ENCODE data around the gene NLRC4.
"Not testable (repeated sequence)": the region's sequence is repeated elsewhere in the genome, so short reads cannot be mapped to it uniquely, and the experiment has no call there.

Gene NLRC4

GRCh38 chr2:32264422-32265105, at the start of gene NLRC4:
NLRC4 (minus strand) TSS chr2:32264886; CDS start chr2:32256775, 8,111 bp downstream.
- in situ Hi-C loops (cut with MboI; ENCODE audit: low sequenced_read_pairs): no loop called here

GRCh38 chr2:32310577-32310976, 45.9 kb upstream of the NLRC4 start:
- in situ Hi-C loops (cut with MboI; ENCODE audit: low sequenced_read_pairs): no loop called here

- in situ Hi-C loops (cut with MboI; ENCODE audit: low sequenced_read_pairs): not testable (repeated sequence)
Measured at GRCh38 chr2:32293966-32294562, 29.4 kb upstream of the NLRC4 start.

GRCh38 chr2:32293493-32293892, 28.8 kb upstream of the NLRC4 start:
- in situ Hi-C loops (cut with MboI; ENCODE audit: low sequenced_read_pairs): not testable (repeated sequence)

- in situ Hi-C loops (cut with MboI; ENCODE audit: low sequenced_read_pairs): no loop called here
Measured at GRCh38 chr2:32291746-32292145, 27.1 kb upstream of the NLRC4 start.

GRCh38 chr2:32290000-32290339, 25.3 kb upstream of the NLRC4 start:
- in situ Hi-C loops (cut with MboI; ENCODE audit: low sequenced_read_pairs): no loop called here

GRCh38 chr2:32289165-32289999, 24.7 kb upstream of the NLRC4 start:
- in situ Hi-C loops (cut with MboI; ENCODE audit: low sequenced_read_pairs): no loop called here

- in situ Hi-C loops (cut with MboI; ENCODE audit: low sequenced_read_pairs): no loop called here
Measured at GRCh38 chr2:32284321-32284720, 19.6 kb upstream of the NLRC4 start.

- in situ Hi-C loops (cut with MboI; ENCODE audit: low sequenced_read_pairs): no loop called here
Measured at GRCh38 chr2:32278478-32278853, 13.8 kb upstream of the NLRC4 start.

- in situ Hi-C loops (cut with MboI; ENCODE audit: low sequenced_read_pairs): no loop called here
Measured at GRCh38 chr2:32277674-32278477, 13.2 kb upstream of the NLRC4 start, which contains the start of gene YIPF4. YIPF4 (plus strand) TSS chr2:32277904; CDS start chr2:32278156, 252 bp downstream.

GRCh38 chr2:32277363-32277673, 12.6 kb upstream of the NLRC4 start:
- in situ Hi-C loops (cut with MboI; ENCODE audit: low sequenced_read_pairs): no loop called here

GRCh38 chr2:32275790-32276189, 11.1 kb upstream of the NLRC4 start:
- in situ Hi-C loops (cut with MboI; ENCODE audit: low sequenced_read_pairs): not testable (repeated sequence)

- in situ Hi-C loops (cut with MboI; ENCODE audit: low sequenced_read_pairs): no loop called here
Measured at GRCh38 chr2:32274289-32274688, 9.6 kb upstream of the NLRC4 start.

GRCh38 chr2:32272279-32272678, 7.6 kb upstream of the NLRC4 start:
- in situ Hi-C loops (cut with MboI; ENCODE audit: low sequenced_read_pairs): no loop called here

- in situ Hi-C loops (cut with MboI; ENCODE audit: low sequenced_read_pairs): no loop called here
Measured at GRCh38 chr2:32271063-32271462, 6.4 kb upstream of the NLRC4 start.

GRCh38 chr2:32262105-32262504, 2.6 kb downstream of the NLRC4 start:
- in situ Hi-C loops (cut with MboI; ENCODE audit: low sequenced_read_pairs): no loop called here

- in situ Hi-C loops (cut with MboI; ENCODE audit: low sequenced_read_pairs): no loop called here
Measured at GRCh38 chr2:32260376-32260775, 4.3 kb downstream of the NLRC4 start.

- in situ Hi-C loops (cut with MboI; ENCODE audit: low sequenced_read_pairs): no loop called here
Measured at GRCh38 chr2:32258242-32258641, 6.4 kb downstream of the NLRC4 start.

- in situ Hi-C loops (cut with MboI; ENCODE audit: low sequenced_read_pairs): no loop called here
Measured at GRCh38 chr2:32250290-32250689, 14.4 kb downstream of the NLRC4 start.

GRCh38 chr2:32249731-32250236, 14.9 kb downstream of the NLRC4 start:
- in situ Hi-C loops (cut with MboI; ENCODE audit: low sequenced_read_pairs): no loop called here

GRCh38 chr2:32248299-32248698, 16.4 kb downstream of the NLRC4 start:
- in situ Hi-C loops (cut with MboI; ENCODE audit: low sequenced_read_pairs): no loop called here
